SK-N-SH treated with all-trans-retinoic acid at 6 μM for 48 hours (cell line): Measurements from ENCODE around the gene DIAPH3.

ENCODE experiments used
- ATAC-seq: fragments of 200-7000 bp; cut with Tn5 transposase; 3 replicates; pipeline ENCODE4 v1.9.1; 2020; ENCODE audit warnings: mild to moderate bottlenecking, moderate library complexity
- BACH2 ChIP-seq: fragments of 250-450 bp; sonication (Bioruptor Pico); IDR thresholded peaks from 2 replicates; pipeline ENCODE4 v1.9.0; 2021; ENCODE audit warnings: mild to moderate bottlenecking, borderline replicate concordance
- CREB5 ChIP-seq: fragments of 250-450 bp; sonication (Bioruptor Pico); IDR thresholded peaks from 2 replicates; pipeline ENCODE4 v1.5.1; 2020; ENCODE audit warnings: low read depth, mild to moderate bottlenecking, moderate library complexity
- CSRNP3 ChIP-seq: fragments of 250-450 bp; sonication (Bioruptor Pico); IDR thresholded peaks from 2 replicates; pipeline ENCODE4 v1.5.1; 2021; ENCODE audit warnings: mild to moderate bottlenecking, moderate library complexity
- ESRRG ChIP-seq: fragments of 250-450 bp; sonication (Bioruptor Pico); IDR thresholded peaks from 2 replicates; pipeline ENCODE4 v1.6.1; 2021; ENCODE audit warnings: mild to moderate bottlenecking
- GLIS3 ChIP-seq: fragments of 250-450 bp; sonication (Bioruptor Pico); IDR thresholded peaks from 2 replicates; pipeline ENCODE4 v1.5.0; 2020; ENCODE audit warnings: mild to moderate bottlenecking, moderate library complexity
- ISL1 ChIP-seq: fragments of 250-450 bp; sonication (Bioruptor Pico); IDR thresholded peaks from 2 replicates; pipeline ENCODE4 v2.1.2; 2022; ENCODE audit warnings: mild to moderate bottlenecking, moderate library complexity
- OSR1 ChIP-seq: fragments of 250-450 bp; sonication (Bioruptor Pico); IDR thresholded peaks from 2 replicates; pipeline ENCODE4 v1.8.0; 2022; ENCODE audit warnings: moderate library complexity, mild to moderate bottlenecking, inconsistent platforms
- PATZ1 ChIP-seq: fragments of 250-450 bp; sonication (Bioruptor Pico); IDR thresholded peaks from 2 replicates; pipeline ENCODE4 v1.8.0; 2020; ENCODE audit warnings: mild to moderate bottlenecking, moderate library complexity, borderline replicate concordance
- POU6F1 ChIP-seq: fragments of 250-450 bp; sonication (Bioruptor Pico); IDR thresholded peaks from 2 replicates; pipeline ENCODE4 v1.8.0; 2021; ENCODE audit warnings: low read depth, mild to moderate bottlenecking, moderate library complexity, borderline replicate concordance
- PPARA ChIP-seq: fragments of 250-450 bp; sonication (Bioruptor Pico); IDR thresholded peaks from 2 replicates; pipeline ENCODE4 v1.5.0; 2020; ENCODE audit warnings: mild to moderate bottlenecking, borderline replicate concordance
- RARB ChIP-seq: fragments of 250-450 bp; sonication (Bioruptor Pico); IDR thresholded peaks from 2 replicates; pipeline ENCODE4 v1.8.0; 2021; ENCODE audit warnings: mild to moderate bottlenecking, moderate library complexity
- SNAI2 ChIP-seq: fragments of 250-450 bp; sonication (Bioruptor Pico); IDR thresholded peaks from 2 replicates; pipeline ENCODE4 v1.5.0; 2020; ENCODE audit warnings: mild to moderate bottlenecking, moderate library complexity
- TCF4 ChIP-seq: fragments of 250-450 bp; sonication (Bioruptor Pico); IDR thresholded peaks from 2 replicates; pipeline ENCODE4 v1.8.0; 2021; ENCODE audit warnings: mild to moderate bottlenecking, moderate library complexity, borderline replicate concordance
- TOX ChIP-seq: fragments of 250-450 bp; sonication (Bioruptor Pico); IDR thresholded peaks from 2 replicates; pipeline ENCODE4 v1.8.0; 2021; ENCODE audit warnings: mild to moderate bottlenecking, moderate library complexity, borderline replicate concordance
- TSHZ2 ChIP-seq: fragments of 250-450 bp; sonication (Bioruptor Pico); IDR thresholded peaks from 2 replicates; pipeline ENCODE4 v1.5.0; 2020; ENCODE audit warnings: mild to moderate bottlenecking, moderate library complexity
- ZFP3 ChIP-seq: fragments of 250-450 bp; sonication (Bioruptor Pico); IDR thresholded peaks from 2 replicates; pipeline ENCODE4 v1.5.0; 2020; ENCODE audit warnings: mild to moderate bottlenecking, moderate library complexity
- ZFP30 ChIP-seq: fragments of 450-650 bp; formaldehyde crosslinking; IDR thresholded peaks from 2 replicates; pipeline ENCODE4 v1.5.0; 2022; ENCODE audit warnings: mild to moderate bottlenecking, moderate library complexity
- ZNF8 ChIP-seq: fragments of 450-650 bp; formaldehyde crosslinking; IDR thresholded peaks from 2 replicates; pipeline ENCODE4 v1.5.0; 2020; ENCODE audit warnings: mild to moderate bottlenecking, moderate library complexity

DIAPH3 gene

GRCh38 chr13:60169239-60170031 lies 5.7 kb upstream of the DIAPH3 start:
- no peak for ATAC-seq
- TF ChIP-seq CREB5 (CRISPR knock-in tag) (no peak), TOX (CRISPR knock-in tag) (no peak), PPARA (CRISPR knock-in tag) (no peak), GLIS3 (no peak), OSR1 (no peak), ESRRG (CRISPR knock-in tag) (no peak), SNAI2 (CRISPR knock-in tag) (no peak), TCF4 (CRISPR knock-in tag) (no peak), ISL1 (CRISPR knock-in tag) (no peak), CSRNP3 (CRISPR knock-in tag) (no peak), BACH2 (CRISPR knock-in tag) (no peak), ZFP3 (no peak), POU6F1 (CRISPR knock-in tag) (no peak), ZNF8 (CRISPR knock-in tag) (no peak), ZFP30 (no peak), TSHZ2 (no peak)

GRCh38 chr13:60167121-60167520 lies 3.4 kb upstream of the DIAPH3 start:
- no peak for ATAC-seq
- TF ChIP-seq PPARA (CRISPR knock-in tag) (no peak), PATZ1 (CRISPR knock-in tag) (no peak), ESRRG (CRISPR knock-in tag) (no peak), SNAI2 (CRISPR knock-in tag) (no peak), RARB (no peak)

GRCh38 chr13:60165391-60166099 lies 1.8 kb upstream of the DIAPH3 start:
- TF ChIP-seq ISL1 (CRISPR knock-in tag) (peak; percentile 70), CREB5 (CRISPR knock-in tag) (no peak)
- no peak for ATAC-seq
